Activated naive CD4-positive, alpha-beta T cell treated with anti-CD3 and anti-CD28 coated beads for 36 hours (primary cell): ENCODE data around the gene TTLL3. TPM values are rescaled to one million over a fixed set of nuclear protein-coding genes. Genes with fewer than 3 reads are reported as not detected.

Experiments
- CTCF ChIA-PET: fragments of 350-600 bp; sonication (Branson Sonifier 250); formaldehyde crosslinking; loops from one replicate; lab custom pipeline; 2021; ENCODE audit warnings: antibody characterized with exemption; lab: Charles Lee
- DNase-seq: peaks from one replicate; pipeline ENCODE4 v3.0.0-alpha.2; 2020
- H3K27ac Mint-ChIP-seq: one replicate; pipeline ENCODE4 v1.8.0; 2021; ENCODE audit warnings: mild to moderate bottlenecking, mixed read lengths
- H3K27me3 Mint-ChIP-seq: one replicate; pipeline ENCODE4 v1.8.0; 2021; ENCODE audit warnings: low read depth, mixed read lengths
- H3K36me3 Mint-ChIP-seq: one replicate; pipeline ENCODE4 v1.8.0; 2021; ENCODE audit warnings: low read depth, mixed read lengths
- H3K4me1 Mint-ChIP-seq: one replicate; pipeline ENCODE4 v1.8.0; 2021; ENCODE audit warnings: low read depth, mixed read lengths
- H3K4me3 Mint-ChIP-seq: one replicate; pipeline ENCODE4 v1.8.0; 2021; ENCODE audit warnings: mild to moderate bottlenecking, moderate library complexity, mixed read lengths
- H3K9me3 Mint-ChIP-seq: one replicate; pipeline ENCODE4 v1.8.0; 2021; ENCODE audit warnings: mixed read lengths
- intact Hi-C: fragments of 100-400 bp; cut with micrococcal nuclease; formaldehyde crosslinking; loops from one replicate; pipeline ENCODE4 v1.15.1; 2023
- total RNA-seq, 2 experiments: library from RNA; stranded (reverse); gene quantifications; one replicate each; pipeline ENCODE4 v1.2.3, GENCODE V29; 2021

TTLL3 gene
- total RNA-seq, 2 experiments from 2014 or later, result 46.3 to 47.1 TPM

DNA sequence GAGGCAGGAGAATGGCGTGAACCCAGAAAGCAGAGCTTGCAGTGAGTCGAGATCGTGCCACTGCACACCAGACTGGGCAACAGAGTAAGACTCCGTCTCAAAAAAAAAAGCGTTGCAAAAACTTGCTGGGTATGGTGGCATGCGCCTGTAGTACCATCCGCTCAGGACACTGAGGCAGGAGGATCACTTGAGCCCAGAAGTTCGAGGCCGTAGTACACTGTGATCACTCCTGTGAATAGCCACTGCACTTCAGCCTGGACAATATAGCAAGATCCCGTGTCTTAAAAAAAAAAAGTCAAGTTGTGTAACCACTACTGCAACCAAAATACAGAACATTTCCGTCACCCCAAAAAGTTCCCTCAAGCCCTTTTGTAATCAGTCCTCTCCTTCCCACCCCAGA is 15.7 kb upstream of the TTLL3 start:
- peak overlapping the region; percentile 94 for H3K4me3 Mint-ChIP-seq
- intact Hi-C loops, result loop anchor here (5.0 kb wide), 1 partner anchor 233 kb away; the partner anchor contains the start of gene FANCD2

DNA sequence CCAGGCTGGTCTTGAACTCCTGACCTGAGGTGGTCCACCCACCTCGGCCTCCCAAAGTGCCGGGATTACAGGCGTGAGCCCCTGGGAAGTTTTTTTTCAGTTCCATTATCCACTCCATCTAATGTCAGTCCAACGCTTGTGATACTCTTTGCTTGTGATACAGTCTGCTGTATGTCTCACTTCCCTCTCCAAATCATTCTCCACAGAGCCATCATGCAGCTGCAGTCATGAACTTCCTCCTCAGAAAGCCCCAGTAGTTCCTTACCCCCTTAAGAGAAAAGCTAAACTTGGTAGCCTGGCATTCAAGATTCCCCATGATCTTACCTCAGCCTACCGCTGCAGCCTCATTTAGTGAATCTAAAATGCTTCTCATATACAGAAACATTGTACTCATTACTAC is 14.9 kb upstream of the TTLL3 start:
- Mint-ChIP-seq H3K4me3 (peak overlapping the region; percentile 5), H3K27ac (peak overlapping the region; percentile 8), H3K9me3 (no peaks in the 10 kb centered on the region), H3K36me3 (peaks cover 36% of the 10 kb centered on the region), H3K27me3 (no peaks in the 10 kb centered on the region), H3K4me1 (peaks cover 48% of the 10 kb centered on the region)
- intact Hi-C loops, result no loop called here
- DNase-seq, result no peak
- CTCF ChIA-PET, result interaction anchor here (0.8 kb wide), 1 partner anchor 19 kb away, joined by 3 read pairs; no protein-coding TSS in a partner anchor

More for the DNA sequence above, 15.7 kb upstream of the TTLL3 start:
- peaks cover 34% of the 10 kb centered on the region for H3K36me3 Mint-ChIP-seq
- DNase-seq, result no peak
- no peaks in the 10 kb centered on the region for H3K27me3 Mint-ChIP-seq
- peaks cover 55% of the 10 kb centered on the region for H3K4me1 Mint-ChIP-seq
- peak overlapping the region; percentile 50 for H3K27ac Mint-ChIP-seq
- no peaks in the 10 kb centered on the region for H3K9me3 Mint-ChIP-seq
- CTCF ChIA-PET, result interaction anchor here (0.6 kb wide), 1 partner anchor 8 kb away, joined by 4 read pairs; no protein-coding TSS in a partner anchor

DNA sequence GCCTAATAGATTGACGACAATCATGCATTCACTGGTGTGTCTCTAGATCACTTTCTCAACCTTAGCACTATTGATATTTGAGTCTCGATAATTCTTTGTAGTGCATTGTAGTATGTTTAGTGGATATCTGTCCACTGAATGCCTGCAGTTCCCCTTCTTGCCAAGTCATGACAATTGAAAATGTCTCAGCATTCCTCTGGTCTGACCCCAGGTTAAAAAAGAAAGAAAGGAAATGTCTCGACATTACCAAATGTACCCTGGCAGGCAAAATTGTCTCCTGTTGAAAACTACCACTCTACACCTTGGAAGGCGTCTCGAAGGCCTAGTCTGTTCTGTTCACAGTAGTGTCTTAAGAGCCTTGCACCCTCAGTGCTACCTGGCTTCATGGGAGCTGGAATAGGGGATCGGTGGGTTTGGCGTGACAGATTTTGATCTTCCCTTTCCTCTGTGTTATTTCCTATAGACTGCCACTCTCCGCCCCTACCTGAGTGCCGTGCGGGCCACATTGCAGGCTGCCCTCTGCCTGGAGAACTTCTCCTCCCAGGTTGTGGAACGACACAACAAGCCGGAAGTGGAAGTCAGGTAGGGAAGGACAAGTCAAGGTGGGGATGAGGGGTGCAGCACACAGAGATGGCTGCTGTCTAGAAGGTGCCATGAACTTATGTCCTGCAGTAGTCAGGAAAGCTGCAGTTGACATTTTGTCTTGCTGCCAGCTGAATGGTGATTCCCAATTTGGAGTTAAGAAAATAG is 12.7 kb upstream of the TTLL3 start:
- Mint-ChIP-seq H3K4me1 (peaks cover 31% of the 10 kb centered on the region), H3K27me3 (no peaks in the 10 kb centered on the region), H3K27ac (peak overlapping the region; percentile 41), H3K9me3 (no peaks in the 10 kb centered on the region), H3K36me3 (peaks cover 39% of the 10 kb centered on the region), H3K4me3 (no peak overlapping the region)
- DNase-seq, result no peak
- intact Hi-C loops, result no loop called here
- CTCF ChIA-PET, result no interaction called here

DNA sequence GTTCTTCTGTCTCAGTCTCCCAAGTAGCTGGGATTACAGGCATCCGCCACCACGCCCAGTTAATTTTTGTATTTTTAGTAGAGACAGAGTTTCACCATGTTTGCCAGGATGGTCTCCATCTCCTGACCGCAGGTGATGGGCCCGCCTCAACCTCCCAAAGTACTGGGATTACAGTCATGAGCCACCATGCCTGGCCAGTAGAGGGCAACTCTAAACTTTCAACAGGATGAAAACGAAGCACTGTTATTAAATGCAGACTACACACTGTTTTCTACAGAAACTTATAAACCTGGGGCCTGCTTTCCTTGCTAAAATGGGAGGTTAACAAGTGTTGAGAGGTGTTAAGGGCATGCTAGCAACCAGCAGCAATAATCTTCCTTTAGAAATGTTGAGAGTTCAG is 9.5 kb upstream of the TTLL3 start:
- no peaks in the 10 kb centered on the region for H3K27me3 Mint-ChIP-seq
- no peak overlapping the region for H3K4me3 Mint-ChIP-seq
- H3K36me3 Mint-ChIP-seq, result peaks cover 55% of the 10 kb centered on the region
- DNase-seq, result peak; percentile 22
- H3K9me3 Mint-ChIP-seq, result no peaks in the 10 kb centered on the region
- CTCF ChIA-PET, result no interaction called here
- intact Hi-C loops, result loop anchor here (10.0 kb wide), 1 partner anchor 296 kb away; no protein-coding TSS in a partner anchor
- peak overlapping the region; percentile 41 for H3K27ac Mint-ChIP-seq
- peaks cover 19% of the 10 kb centered on the region for H3K4me1 Mint-ChIP-seq

DNA sequence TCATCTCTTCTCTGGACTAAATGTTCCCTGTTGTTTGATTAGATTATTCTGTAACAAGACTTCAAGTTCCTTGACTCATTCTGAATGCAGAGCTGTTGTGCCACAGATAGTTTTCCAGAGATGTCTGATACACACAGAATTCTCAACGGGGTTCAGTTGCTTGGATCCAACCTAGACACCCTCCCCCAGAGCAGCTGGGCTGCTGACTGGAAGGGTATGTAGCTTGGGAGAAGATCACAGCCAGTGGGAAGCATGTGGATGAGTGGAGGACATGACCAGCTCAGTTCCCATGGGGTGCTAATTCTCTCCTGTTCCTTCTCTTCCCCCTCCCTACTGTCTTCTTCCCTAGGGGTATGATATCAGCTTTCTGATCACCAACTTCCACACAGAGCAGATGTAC is 6.6 kb upstream of the TTLL3 start:
- H3K4me3 Mint-ChIP-seq, result no peak overlapping the region
- H3K4me1 Mint-ChIP-seq, result peaks cover 12% of the 10 kb centered on the region
- CTCF ChIA-PET, result no interaction called here
- intact Hi-C loops, result loop anchor here (10.0 kb wide), 1 partner anchor 299 kb away; no protein-coding TSS in a partner anchor
- no peaks in the 10 kb centered on the region for H3K27me3 Mint-ChIP-seq
- peak overlapping the region; percentile 72 for H3K27ac Mint-ChIP-seq
- no peaks in the 10 kb centered on the region for H3K9me3 Mint-ChIP-seq
- H3K36me3 Mint-ChIP-seq, result peaks cover 46% of the 10 kb centered on the region
- no peak for DNase-seq

DNA sequence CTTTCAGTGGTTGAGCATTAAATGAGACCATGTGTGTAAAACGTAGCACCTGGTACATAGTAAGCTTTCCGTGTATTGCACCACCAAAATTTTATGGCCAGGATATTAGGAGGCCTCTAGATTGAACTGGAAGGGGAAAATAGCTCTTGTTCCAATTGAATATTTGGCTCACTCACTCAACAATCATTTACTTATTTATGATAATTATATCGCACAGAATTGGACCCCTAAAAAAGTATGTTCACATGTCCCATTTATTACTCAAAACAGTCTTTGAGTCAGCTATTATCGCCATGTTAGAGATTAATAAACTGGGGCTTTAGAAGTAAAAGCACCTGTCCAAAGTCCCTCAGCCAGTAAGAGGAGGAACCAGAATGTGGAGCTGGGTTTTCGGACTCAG is 5.1 kb upstream of the TTLL3 start:
- CTCF ChIA-PET, result interaction anchor here (0.5 to 1.0 kb wide), 3 partner anchors 16 to 77 kb away, joined by 3 to 4 read pairs (median 4); no protein-coding TSS in a partner anchor
- Mint-ChIP-seq H3K27ac (no peak overlapping the region), H3K4me1 (peaks cover 25% of the 10 kb centered on the region), H3K36me3 (peaks cover 47% of the 10 kb centered on the region), H3K4me3 (no peak overlapping the region), H3K9me3 (no peaks in the 10 kb centered on the region), H3K27me3 (no peaks in the 10 kb centered on the region)
- no peak for DNase-seq
- intact Hi-C loops, result loop anchor here (10.0 kb wide), 1 partner anchor 300 kb away; no protein-coding TSS in a partner anchor

DNA sequence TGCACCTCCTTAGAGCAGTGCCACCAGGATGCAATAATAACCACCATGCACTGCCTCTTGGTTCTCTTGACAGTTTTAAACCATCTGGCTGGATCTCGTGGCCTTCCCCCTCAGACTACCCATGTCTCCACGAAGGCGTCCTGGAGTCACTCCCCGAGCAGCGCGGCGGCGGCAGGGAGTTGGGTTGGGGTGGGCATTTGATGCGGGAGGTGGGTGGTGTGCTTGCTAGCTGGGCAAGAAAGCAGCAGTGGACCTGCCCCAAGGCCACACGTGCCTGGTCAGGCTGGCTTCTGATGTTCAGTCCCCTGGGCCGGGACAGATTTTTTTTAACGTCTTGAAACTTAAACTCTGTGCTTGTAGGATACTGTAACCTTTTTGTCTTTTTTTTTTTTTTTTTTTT is 3.9 kb upstream of the TTLL3 start:
- CTCF ChIA-PET, result no interaction called here
- H3K9me3 Mint-ChIP-seq, result no peaks in the 10 kb centered on the region
- H3K4me1 Mint-ChIP-seq, result peaks cover 32% of the 10 kb centered on the region
- H3K27ac Mint-ChIP-seq, result no peak overlapping the region
- intact Hi-C loops, result loop anchor here (10.0 kb wide), 1 partner anchor 301 kb away; no protein-coding TSS in a partner anchor
- no peak overlapping the region for H3K4me3 Mint-ChIP-seq
- H3K36me3 Mint-ChIP-seq, result peaks cover 39% of the 10 kb centered on the region
- DNase-seq, result no peak
- H3K27me3 Mint-ChIP-seq, result no peaks in the 10 kb centered on the region

DNA sequence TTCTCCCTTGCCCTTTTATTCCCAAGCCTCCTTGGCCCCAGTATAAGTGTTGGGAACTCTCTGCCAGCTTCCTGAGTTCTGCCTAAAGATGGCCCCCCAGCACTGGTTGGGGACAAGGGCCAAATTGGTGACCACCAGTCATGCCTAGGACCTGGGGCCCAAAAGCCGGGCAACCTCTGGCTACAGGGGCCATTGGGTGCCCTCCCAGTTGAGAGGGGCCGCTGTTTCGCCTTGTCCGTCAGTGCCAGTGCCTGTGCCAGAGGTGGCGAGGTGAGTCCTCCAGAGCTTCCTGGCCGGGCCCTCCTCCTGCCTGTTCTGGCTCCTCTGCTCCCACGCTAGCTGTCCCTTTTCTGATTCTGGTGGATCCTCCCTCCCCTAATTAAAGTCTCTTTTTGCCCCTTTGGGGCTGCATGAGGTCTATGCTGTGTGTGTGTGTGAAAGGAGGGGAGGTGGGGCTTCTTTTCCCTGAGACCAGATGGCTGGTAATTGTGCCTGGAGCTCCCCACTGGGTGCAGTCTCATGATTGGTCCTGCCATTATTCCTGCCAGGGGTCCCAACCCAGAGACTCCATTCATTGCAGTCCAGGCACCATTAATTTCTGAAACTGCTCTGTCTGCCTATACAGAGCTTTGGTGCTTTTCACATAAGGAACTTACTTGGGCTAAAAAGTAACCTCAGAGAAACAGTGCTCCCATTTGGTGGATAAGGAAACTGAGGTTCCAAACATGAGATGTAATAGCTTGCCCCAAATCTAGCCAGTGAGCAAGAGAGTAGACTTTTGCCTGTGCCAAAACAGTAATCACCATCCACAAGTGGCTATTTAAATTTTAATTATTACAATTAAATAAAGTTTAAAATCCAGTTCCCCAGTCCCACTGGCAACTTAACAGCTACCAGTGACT is 3.1 kb upstream of the TTLL3 start:
- peaks cover 38% of the 10 kb centered on the region for H3K36me3 Mint-ChIP-seq
- H3K27me3 Mint-ChIP-seq, result no peaks in the 10 kb centered on the region
- no peaks in the 10 kb centered on the region for H3K9me3 Mint-ChIP-seq
- H3K4me1 Mint-ChIP-seq, result peaks cover 35% of the 10 kb centered on the region
- no peak overlapping the region for H3K4me3 Mint-ChIP-seq
- H3K27ac Mint-ChIP-seq, result peak overlapping the region; percentile 57
- no peak for DNase-seq
- intact Hi-C loops, result loop anchor here (10.0 kb wide), 1 partner anchor 302 kb away; no protein-coding TSS in a partner anchor
- CTCF ChIA-PET, result interaction anchor here (0.7 to 2.5 kb wide), 5 partner anchors 20 to 187 kb away, joined by 3 to 7 read pairs (median 3); no protein-coding TSS in a partner anchor

DNA sequence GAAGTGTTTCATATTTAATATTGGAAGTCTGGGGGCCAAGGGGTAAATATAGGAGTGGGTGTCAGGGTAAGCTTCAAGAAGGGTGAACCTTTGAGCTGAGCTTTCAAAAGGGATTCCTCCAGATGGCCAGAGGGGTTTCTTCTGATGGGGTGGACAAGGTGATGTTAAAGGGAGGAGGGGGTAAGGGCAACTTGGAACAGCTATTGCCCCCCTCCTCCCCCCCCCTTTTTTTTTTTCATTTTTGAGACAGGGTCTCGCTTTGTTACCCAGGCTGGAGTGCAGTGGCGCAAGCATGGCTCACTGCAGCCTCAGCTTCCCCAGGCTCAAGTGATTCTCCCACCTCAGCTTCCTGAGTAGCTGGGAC is 2.1 kb upstream of the TTLL3 start:
- Mint-ChIP-seq H3K4me3 (no peak overlapping the region), H3K36me3 (peaks cover 35% of the 10 kb centered on the region), H3K9me3 (no peaks in the 10 kb centered on the region), H3K27ac (peak overlapping the region; percentile 70), H3K27me3 (no peaks in the 10 kb centered on the region), H3K4me1 (peaks cover 35% of the 10 kb centered on the region)
- DNase-seq, result no peak
- intact Hi-C loops, result loop anchor here (1.0 to 10.0 kb wide), 2 partner anchors 15 to 303 kb away; partner anchors contain the start of gene ARPC4
- CTCF ChIA-PET, result interaction anchor here (0.6 to 2.5 kb wide), 7 partner anchors 12 to 415 kb away, joined by 3 to 8 read pairs (median 5); no protein-coding TSS in a partner anchor

DNA sequence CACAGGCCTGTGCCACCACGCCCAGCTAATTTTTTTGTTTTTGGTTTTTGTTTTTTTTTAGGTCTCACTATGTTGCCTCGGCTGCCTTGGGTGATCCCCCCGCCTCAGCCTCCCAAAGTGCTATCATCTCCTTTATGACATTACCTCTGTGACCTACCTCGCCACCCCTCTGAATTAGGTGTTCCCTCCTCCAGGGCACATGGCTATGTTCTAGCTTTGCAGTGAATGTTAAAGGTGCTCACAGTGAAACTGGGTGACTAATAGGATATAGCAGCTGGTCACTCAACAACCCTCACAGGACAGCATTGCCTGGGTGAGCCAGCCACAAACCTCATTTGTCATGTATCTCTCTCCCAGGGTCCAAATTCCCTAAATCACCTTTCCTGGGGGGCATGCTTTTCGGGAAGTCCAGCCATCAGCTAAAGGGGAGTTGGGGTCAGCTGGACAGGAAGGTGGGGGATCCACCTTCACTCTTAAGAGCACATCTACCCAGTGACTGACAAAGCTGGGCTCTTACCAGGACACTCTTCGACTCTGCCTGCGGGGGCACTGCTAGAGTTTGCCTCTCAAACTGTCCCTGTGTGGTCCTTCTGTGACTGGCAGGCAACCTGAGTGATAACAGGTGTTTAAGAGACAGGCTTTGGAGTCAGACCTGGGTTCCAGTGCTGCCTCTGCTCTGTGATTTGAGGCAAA is 1.6 kb upstream of the TTLL3 start:
- Mint-ChIP-seq H3K9me3 (no peaks in the 10 kb centered on the region), H3K36me3 (peaks cover 34% of the 10 kb centered on the region), H3K4me3 (no peak overlapping the region), H3K27ac (peak overlapping the region; percentile 92), H3K27me3 (no peaks in the 10 kb centered on the region), H3K4me1 (peaks cover 32% of the 10 kb centered on the region)
- CTCF ChIA-PET, result interaction anchor here (0.6 to 2.5 kb wide), 7 partner anchors 11 to 415 kb away, joined by 3 to 8 read pairs (median 4); no protein-coding TSS in a partner anchor
- peak; percentile 64 for DNase-seq
- intact Hi-C loops, result loop anchor here (1.0 to 10.0 kb wide), 6 partner anchors 15 to 304 kb away; partner anchors contain the start of genes ARPC4 and BRPF1

DNA sequence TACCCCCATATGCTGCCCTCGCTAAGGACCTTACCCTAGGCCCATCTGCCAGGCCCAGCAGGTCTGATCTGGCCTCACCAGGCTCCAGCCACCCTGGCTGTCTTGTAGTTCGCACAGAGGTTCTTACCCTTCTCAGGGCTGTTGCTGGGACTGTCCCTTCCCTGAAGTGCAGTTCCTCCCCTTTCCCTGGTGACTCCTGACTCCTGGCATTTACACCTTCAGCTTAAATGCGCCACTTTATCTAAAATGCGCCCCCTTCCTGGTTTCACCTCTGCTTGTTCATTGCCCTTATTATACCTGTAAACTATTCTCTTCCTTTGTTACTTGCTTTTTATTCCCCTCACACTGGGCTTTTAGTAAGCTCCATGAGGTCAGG is 835 bp upstream of the TTLL3 start:
- Mint-ChIP-seq H3K36me3 (peaks cover 26% of the 10 kb centered on the region), H3K9me3 (no peaks in the 10 kb centered on the region), H3K4me1 (peaks cover 32% of the 10 kb centered on the region), H3K27ac (peak overlapping the region; percentile 92), H3K27me3 (no peaks in the 10 kb centered on the region), H3K4me3 (peak overlapping the region; percentile 81)
- intact Hi-C loops, result loop anchor here (1.0 to 10.0 kb wide), 5 partner anchors 22 to 304 kb away; partner anchors contain the start of gene BRPF1
- DNase-seq, result peak; percentile 62
- CTCF ChIA-PET, result interaction anchor here (0.8 to 2.5 kb wide), 3 partner anchors 11 to 82 kb away, joined by 3 to 7 read pairs (median 3); no protein-coding TSS in a partner anchor
